ENCODE results near the gene PCDH9. TPM values are rescaled to one million over a fixed set of nuclear protein-coding genes. Genes with fewer than 3 reads are reported as not detected.

PCDH9 gene
- total and polyA plus RNA-seq, 2 of the 13 experiments (the other 11 are each of a cell fraction or from before 2014, with no cell fraction given) = 0.09 TPM; not detected in 1

GRCh38 chr13:66992719-66993118 is 237.4 kb downstream of the PCDH9 start (continued):
- TF ChIP-seq THRA (CRISPR knock-in tag; IDR thresholded peaks at IDR 0.05; ENCODE audit: borderline replicate concordance) = no peak
- TF ChIP-seq FOXP4 (CRISPR knock-in tag; IDR thresholded peaks at IDR 0.05) = no peak
- no peak for TF ChIP-seq DNMT3B (CRISPR knock-in tag; conservative IDR thresholded peaks at IDR 0.05)
- no peak for TF ChIP-seq GMEB2 (CRISPR knock-in tag; IDR thresholded peaks at IDR 0.05; ENCODE audit: low read depth)
- TF ChIP-seq MEF2D (CRISPR knock-in tag; IDR thresholded peaks at IDR 0.05) = no peak
- no peak for TF ChIP-seq NCOA1 (CRISPR knock-in tag; IDR thresholded peaks at IDR 0.05)

GRCh38 chr13:66992183-66992582 is 238.0 kb downstream of the PCDH9 start:
- ATAC-seq (no peak), FAIRE-seq (no peak), DNase-seq (ENCODE audit: low spot score) (no peak)
- Histone ChIP-seq H3K9me3 (ENCODE audit: low read length) (no peaks in the 10 kb centered on the region), H3K4me2 (ENCODE audit: low read depth, low read length) (no peak overlapping the region), H3K27me3 (ENCODE audit: control insufficient read depth in 1 of 2, insufficient read depth in 2 of 2, low read length in 2 of 2) (no peaks in the 10 kb centered on the region), H3K27ac (ENCODE audit: extremely low read length, insufficient read depth, low read length) (no peak overlapping the region), H3K36me3 (replicated peaks in 1 of 2; ENCODE audit: control insufficient read depth in 1 of 2, insufficient read depth in 2 of 2, low read length in 2 of 2) (no peaks in the 10 kb centered on the region), H4K20me1 (ENCODE audit: insufficient read depth, low read length) (no peaks in the 10 kb centered on the region), H3K79me2 (ENCODE audit: insufficient read depth, low read length) (no peaks in the 10 kb centered on the region), H3K9ac (ENCODE audit: insufficient read depth, low read depth, low read length) (no peak overlapping the region), H3K4me1 (ENCODE audit: insufficient read depth, low read length) (peaks cover 12% of the 10 kb centered on the region; the same call in 1 of the 2 replicates), H2AFZ (ENCODE audit: low read length) (no peak overlapping the region), H3K4me3 (replicated peaks in 1 of 3; ENCODE audit: insufficient read depth in 1 of 3, low read depth in 2 of 3, low read length in 3 of 3) (no peak overlapping the region)
- 0% methylated on average over 3 of the region's 3 CpGs for WGBS (ENCODE audit: low lambda C conversion rate)
- BruUV-seq (replicated peaks) = no TSS peak
- in situ Hi-C loops (cut with HindIII; ENCODE audit: extremely low pct_ligation_motif_present, low pct_unique_long_range_greater_than_20kb) (no loop called here), intact Hi-C loops (cut with micrococcal nuclease; ENCODE audit: unreplicated experiment) (no loop called here)
- TF ChIP-seq ARID4A (CRISPR knock-in tag; IDR thresholded peaks at IDR 0.05; ENCODE audit: borderline replicate concordance) (no peak), ZNF749 (CRISPR knock-in tag; IDR thresholded peaks at IDR 0.05; ENCODE audit: borderline replicate concordance) (no peak), SSRP1 (CRISPR knock-in tag; IDR thresholded peaks at IDR 0.05) (no peak)
- CTCF ChIA-PET (ENCODE audit: low intra/inter-chr PET ratio, low total read pairs) = no interaction called here
- POLR2A ChIA-PET = no interaction called here
